ENCODE results near the gene ARID1B. TPM values are rescaled to one million over a fixed set of nuclear protein-coding genes. Genes with fewer than 3 reads are reported as not detected.
A peak's percentile ranks its signal among the peaks of the same experiment; 100 is the strongest.

The ARID1B gene
- total and polyA plus RNA-seq, 2 of the 13 experiments (the other 11 are each of a cell fraction or from before 2014, with no cell fraction given), result 20.1 to 32.6 TPM

DNA sequence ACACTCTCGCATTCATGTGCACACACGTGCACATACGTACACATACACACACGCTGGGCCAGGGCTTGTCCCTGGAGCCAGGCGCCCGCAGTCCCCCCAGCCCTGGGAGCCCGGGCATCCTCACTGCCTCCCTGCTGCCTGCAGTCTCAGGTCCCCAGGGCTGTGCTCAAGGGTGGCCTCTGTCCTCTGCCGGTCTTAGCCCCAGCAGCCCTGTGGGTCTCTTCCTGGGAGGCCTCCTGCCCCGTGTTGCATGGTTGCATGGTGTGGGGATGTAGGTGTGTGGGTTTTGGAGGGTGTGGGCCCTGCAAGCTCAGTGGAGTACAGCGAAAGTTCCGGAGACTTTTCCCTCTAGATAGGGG is 444.6 kb downstream of the ARID1B start:
- Histone ChIP-seq H3K27me3 (ENCODE audit: control insufficient read depth in 1 of 2, insufficient read depth in 2 of 2, low read length in 2 of 2) (peaks cover 14 to 60% of the 10 kb centered on the region in 2 experiments), H3K27ac (ENCODE audit: extremely low read length, insufficient read depth, low read length) (no peak overlapping the region), H3K9ac (ENCODE audit: insufficient read depth, low read depth, low read length) (no peak overlapping the region), H4K20me1 (ENCODE audit: insufficient read depth, low read length) (no peaks in the 10 kb centered on the region), H3K79me2 (ENCODE audit: insufficient read depth, low read length) (no peaks in the 10 kb centered on the region), H3K4me3 (replicated peaks in 1 of 3; ENCODE audit: insufficient read depth in 1 of 3, low read depth in 2 of 3, low read length in 3 of 3) (no peak overlapping the region), H2AFZ (ENCODE audit: low read length) (no peak overlapping the region), H3K4me1 (ENCODE audit: insufficient read depth, low read length) (peaks cover 23% of the 10 kb centered on the region), H3K4me2 (ENCODE audit: low read depth, low read length) (peak overlapping the region; percentile 75), H3K9me3 (ENCODE audit: low read length) (no peaks in the 10 kb centered on the region), H3K36me3 (replicated peaks in 1 of 2; ENCODE audit: control insufficient read depth in 1 of 2, insufficient read depth in 2 of 2, low read length in 2 of 2) (no peaks in the 10 kb centered on the region)
- no peak for FAIRE-seq
- ChIA-PET CTCF (ENCODE audit: low intra/inter-chr PET ratio, low total read pairs) (no interaction called here), POLR2A (no interaction called here)
- ATAC-seq, result peak; percentile 12
- 70% methylated on average over 11 of the region's 11 CpGs for WGBS (ENCODE audit: low lambda C conversion rate)
- intact Hi-C loops (cut with micrococcal nuclease; ENCODE audit: unreplicated experiment) (loop anchor here (2.0 kb wide), 1 partner anchor 51 kb away; no protein-coding TSS in a partner anchor), in situ Hi-C loops (cut with HindIII; ENCODE audit: extremely low pct_ligation_motif_present, low pct_unique_long_range_greater_than_20kb) (no loop called here)
- TF ChIP-seq ZFP36L1 (CRISPR knock-in tag; IDR thresholded peaks at IDR 0.05) (no peak), ZBTB10 (CRISPR knock-in tag; IDR thresholded peaks at IDR 0.05; ENCODE audit: borderline replicate concordance) (no peak), ZNF619 (CRISPR knock-in tag; IDR thresholded peaks at IDR 0.05) (0 out of 2 replicates have a peak, but pooled peaks have one; percentile 33), ZC3H4 (CRISPR knock-in tag; IDR thresholded peaks at IDR 0.05; ENCODE audit: borderline replicate concordance) (peak; percentile 15; the same call in 1 of the 2 replicates), KDM5A (IDR thresholded peaks at IDR 0.05; ENCODE audit: borderline replicate concordance, low read length) (no peak), ZNF430 (CRISPR knock-in tag; IDR thresholded peaks at IDR 0.05) (no peak), ZNF772 (CRISPR knock-in tag; IDR thresholded peaks at IDR 0.05) (no peak), HNRNPL (IDR thresholded peaks at IDR 0.05; ENCODE audit: low read depth, low read length) (no peak), MEF2D (CRISPR knock-in tag; IDR thresholded peaks at IDR 0.05) (no peak), HDAC1 (CRISPR knock-in tag; IDR thresholded peaks at IDR 0.05) (no peak), MTA1 (CRISPR knock-in tag; IDR thresholded peaks at IDR 0.05; ENCODE audit: borderline replicate concordance) (0 out of 2 replicates have a peak, but pooled peaks have one; percentile 9), TBP (CRISPR knock-in tag; IDR thresholded peaks at IDR 0.05) (no peak), CEBPB (IDR thresholded peaks at IDR 0.05; ENCODE audit: borderline replicate concordance, low read depth, low read length) (no peak), SMAD9 (CRISPR knock-in tag; IDR thresholded peaks at IDR 0.05) (no peak), ZNF230 (CRISPR knock-in tag; IDR thresholded peaks at IDR 0.05) (no peak), FOXM1 (CRISPR knock-in tag; IDR thresholded peaks at IDR 0.05) (no peak), ZNF83 (CRISPR knock-in tag; IDR thresholded peaks at IDR 0.05; ENCODE audit: borderline replicate concordance) (no peak), ZNF501 (CRISPR knock-in tag; IDR thresholded peaks at IDR 0.05) (no peak)
- TF ChIP-seq, protein P1, sequence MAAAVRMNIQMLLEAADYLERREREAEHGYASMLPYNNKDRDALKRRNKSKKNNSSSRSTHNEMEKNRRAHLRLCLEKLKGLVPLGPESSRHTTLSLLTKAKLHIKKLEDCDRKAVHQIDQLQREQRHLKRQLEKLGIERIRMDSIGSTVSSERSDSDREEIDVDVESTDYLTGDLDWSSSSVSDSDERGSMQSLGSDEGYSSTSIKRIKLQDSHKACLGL (CRISPR knock-in tag; IDR thresholded peaks at IDR 0.05), result peak; percentile 4; the same call in 1 of the 2 replicates
- no peak for DNase-seq (ENCODE audit: low spot score)
- BruUV-seq (replicated peaks), result no TSS peak
